ENCODE results near the gene SYT9. TPM values are rescaled to one million over a fixed set of nuclear protein-coding genes. Genes with fewer than 3 reads are reported as not detected.

SYT9 gene
- total RNA-seq, 1 experiment from 2014 or later: not detected

- no peaks in the 10 kb centered on the region for H3K4me1 Mint-ChIP-seq (ENCODE audit: insufficient read depth, unreplicated experiment)
- BruUV-seq (replicated peaks): no TSS peak
- no peak overlapping the region for H3K4me3 Mint-ChIP-seq (ENCODE audit: unreplicated experiment)
- H3K36me3 Mint-ChIP-seq (ENCODE audit: insufficient read depth, unreplicated experiment): no peaks in the 10 kb centered on the region
- H3K27ac Mint-ChIP-seq (ENCODE audit: low read depth, unreplicated experiment): no peak overlapping the region
- ChIA-PET POLR2A (no interaction called here), CTCF (interaction anchor here (2.7 kb wide), 1 partner anchor 11 kb away, joined by 10 read pairs; no protein-coding TSS in a partner anchor)
- H3K27me3 Mint-ChIP-seq (ENCODE audit: insufficient read depth, unreplicated experiment): peaks cover 60% of the 10 kb centered on the region
- no peak for TF ChIP-seq CTCF (IDR thresholded peaks at IDR 0.05; ENCODE audit: unreplicated experiment)
- no peaks in the 10 kb centered on the region for H3K9me3 Mint-ChIP-seq (ENCODE audit: unreplicated experiment)
- DNase-seq (ENCODE audit: unreplicated experiment): no peak
- intact Hi-C loops (cut with micrococcal nuclease): no loop called here
Measured at GRCh38 chr11:7341551-7341950, 89.8 kb downstream of the SYT9 start.

GRCh38 chr11:7347611-7348431 lies 96.1 kb downstream of the SYT9 start:
- H3K4me3 Mint-ChIP-seq (ENCODE audit: unreplicated experiment): no peak overlapping the region
- ChIA-PET CTCF (interaction anchor here (0.5 to 1.2 kb wide), 2 partner anchors 318 to 605 kb away, joined by 5 to 7 read pairs; no protein-coding TSS in a partner anchor), POLR2A (no interaction called here)
- peaks cover 9% of the 10 kb centered on the region for H3K4me1 Mint-ChIP-seq (ENCODE audit: insufficient read depth, unreplicated experiment)
- intact Hi-C loops (cut with micrococcal nuclease): no loop called here
- no peaks in the 10 kb centered on the region for H3K36me3 Mint-ChIP-seq (ENCODE audit: insufficient read depth, unreplicated experiment)
- H3K9me3 Mint-ChIP-seq (ENCODE audit: unreplicated experiment): no peaks in the 10 kb centered on the region
- TF ChIP-seq CTCF (IDR thresholded peaks at IDR 0.05; ENCODE audit: unreplicated experiment): no peak
- DNase-seq (ENCODE audit: unreplicated experiment): no peak
- BruUV-seq (replicated peaks): no TSS peak
- no peak overlapping the region for H3K27ac Mint-ChIP-seq (ENCODE audit: low read depth, unreplicated experiment)
- peaks cover 41% of the 10 kb centered on the region for H3K27me3 Mint-ChIP-seq (ENCODE audit: insufficient read depth, unreplicated experiment)

DNA sequence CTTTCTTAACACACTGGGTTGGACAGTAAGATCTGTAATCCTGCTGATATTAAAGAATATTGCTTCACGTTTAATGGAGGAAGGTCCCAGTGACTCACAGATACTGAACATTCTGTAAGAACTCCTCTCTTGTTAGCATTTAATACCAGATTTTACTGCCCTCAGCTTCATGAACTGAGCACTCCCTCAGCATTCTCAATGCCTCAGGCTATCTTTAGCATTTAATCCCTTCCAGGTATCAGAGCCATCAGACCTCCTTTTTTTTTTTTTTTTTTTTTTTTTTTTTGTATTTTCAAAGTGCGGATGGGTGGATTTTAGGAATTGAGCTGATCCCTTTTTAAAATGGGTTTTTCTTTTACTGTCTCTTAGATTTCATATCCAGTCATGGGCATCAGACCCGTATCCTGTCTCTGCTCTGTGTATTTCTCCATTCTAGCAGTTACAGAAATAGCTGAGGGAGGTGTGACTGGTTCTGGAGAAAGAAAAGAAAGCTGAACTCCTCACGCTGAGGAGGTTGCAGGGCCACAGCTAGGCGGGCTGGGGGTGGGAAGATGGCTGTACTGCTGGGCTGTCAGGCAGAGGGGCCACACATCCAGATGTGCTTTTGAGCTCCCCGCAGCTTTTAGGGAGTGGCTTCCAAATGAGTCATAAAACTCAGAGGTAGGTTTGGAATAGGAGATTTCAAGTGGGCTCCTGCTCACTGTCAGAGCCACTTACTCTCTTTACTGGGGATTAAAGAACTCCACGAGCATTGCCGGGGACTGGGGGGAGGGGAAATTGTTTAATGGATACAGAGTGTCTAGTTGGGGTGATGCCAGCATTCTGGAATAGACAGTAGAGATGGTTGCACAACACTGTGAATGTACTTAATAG lies 97.0 kb downstream of the SYT9 start:
- Mint-ChIP-seq H3K4me3 (ENCODE audit: unreplicated experiment) (no peak overlapping the region), H3K27ac (ENCODE audit: low read depth, unreplicated experiment) (no peak overlapping the region), H3K4me1 (ENCODE audit: insufficient read depth, unreplicated experiment) (peaks cover 9% of the 10 kb centered on the region), H3K9me3 (ENCODE audit: unreplicated experiment) (no peaks in the 10 kb centered on the region), H3K36me3 (ENCODE audit: insufficient read depth, unreplicated experiment) (no peaks in the 10 kb centered on the region), H3K27me3 (ENCODE audit: insufficient read depth, unreplicated experiment) (peaks cover 41% of the 10 kb centered on the region)
- intact Hi-C loops (cut with micrococcal nuclease): no loop called here
- POLR2A ChIA-PET: no interaction called here
- CTCF ChIA-PET: interaction anchor here (0.6 to 1.6 kb wide), 5 partner anchors 13 to 317 kb away, joined by 3 to 7 read pairs (median 3); no protein-coding TSS in a partner anchor
- TF ChIP-seq CTCF (IDR thresholded peaks at IDR 0.05; ENCODE audit: unreplicated experiment): no peak
- BruUV-seq (replicated peaks): no TSS peak
- DNase-seq (ENCODE audit: unreplicated experiment): peak; percentile 13

- intact Hi-C loops (cut with micrococcal nuclease): loop anchor here (5.0 kb wide), 1 partner anchor 254 kb away; no protein-coding TSS in a partner anchor
- no peak for DNase-seq (ENCODE audit: unreplicated experiment)
- CTCF ChIA-PET: interaction anchor here (0.7 to 5.1 kb wide), 5 partner anchors 23 to 315 kb away, joined by 3 to 49 read pairs (median 6); no protein-coding TSS in a partner anchor
Measured at GRCh38 chr11:7351228-7351627, 99.5 kb downstream of the SYT9 start.

More at GRCh38 chr11:7351228-7351627, 99.5 kb downstream of the SYT9 start:
- no TSS peak for BruUV-seq (replicated peaks)
- Mint-ChIP-seq H3K36me3 (ENCODE audit: insufficient read depth, unreplicated experiment) (no peaks in the 10 kb centered on the region), H3K27ac (ENCODE audit: low read depth, unreplicated experiment) (no peak overlapping the region), H3K27me3 (ENCODE audit: insufficient read depth, unreplicated experiment) (peaks cover 23% of the 10 kb centered on the region), H3K4me1 (ENCODE audit: insufficient read depth, unreplicated experiment) (peaks cover 9% of the 10 kb centered on the region), H3K4me3 (ENCODE audit: unreplicated experiment) (no peak overlapping the region), H3K9me3 (ENCODE audit: unreplicated experiment) (no peaks in the 10 kb centered on the region)
- POLR2A ChIA-PET: no interaction called here
- TF ChIP-seq CTCF (IDR thresholded peaks at IDR 0.05; ENCODE audit: unreplicated experiment): no peak

Data from MCF 10A (cell line).